HL-60 (cell line): ENCODE data around the gene KRTAP13-3.

ENCODE experiments used
- DNase-seq, 2 experiments: peaks; one replicate each; pipeline ENCODE4 v3.0.0-alpha.2; 2010 to 2020; ENCODE audit warnings: low read depth in 1 of 2, low spot score in 1 of 2
- H3K27ac ChIP-seq: fragments of 250-450 bp; sonication (Bioruptor Pico); replicated peaks from 2 replicates; pipeline ENCODE4 v1.5.1; 2020; ENCODE audit warnings: mild to moderate bottlenecking, moderate library complexity
- H3K27me3 ChIP-seq: fragments of 250-450 bp; sonication (Bioruptor Pico); 2 replicates; pipeline ENCODE4 v1.5.1; 2021; ENCODE audit warnings: mild to moderate bottlenecking, moderate library complexity; ENCODE audit not compliant: insufficient read depth, poor library complexity, severe bottlenecking
- H3K4me3 ChIP-seq: replicated peaks from 2 replicates; pipeline ENCODE4 v1.5.1; 2011; ENCODE audit warnings: mild to moderate bottlenecking, control low read depth, low read length; ENCODE audit not compliant: insufficient read depth
- GABPA ChIP-seq: IDR thresholded peaks from 2 replicates; pipeline ENCODE4 v1.6.1; 2012; ENCODE audit warnings: low read depth
- POLR2AphosphoS5 ChIP-seq: IDR thresholded peaks from 2 replicates; pipeline ENCODE4 v1.6.1; 2012; ENCODE audit warnings: low read depth
- SPI1 ChIP-seq: IDR thresholded peaks from 2 replicates; pipeline ENCODE4 v1.6.1; 2012; ENCODE audit warnings: low read depth, mild to moderate bottlenecking, borderline replicate concordance
- TF ChIP-seq, protein P1 (sequence below): IDR thresholded peaks from 2 replicates; pipeline ENCODE4 v1.6.1; 2012; ENCODE audit warnings: low read depth; ENCODE audit not compliant: insufficient replicate concordance
- TF ChIP-seq, protein P2 (sequence below): IDR thresholded peaks from one replicate; pipeline ENCODE4 v1.5.1; 2011; ENCODE audit warnings: low read length, control low read depth, inconsistent platforms; ENCODE audit not compliant: insufficient read depth

KRTAP13-3 gene

DNA sequence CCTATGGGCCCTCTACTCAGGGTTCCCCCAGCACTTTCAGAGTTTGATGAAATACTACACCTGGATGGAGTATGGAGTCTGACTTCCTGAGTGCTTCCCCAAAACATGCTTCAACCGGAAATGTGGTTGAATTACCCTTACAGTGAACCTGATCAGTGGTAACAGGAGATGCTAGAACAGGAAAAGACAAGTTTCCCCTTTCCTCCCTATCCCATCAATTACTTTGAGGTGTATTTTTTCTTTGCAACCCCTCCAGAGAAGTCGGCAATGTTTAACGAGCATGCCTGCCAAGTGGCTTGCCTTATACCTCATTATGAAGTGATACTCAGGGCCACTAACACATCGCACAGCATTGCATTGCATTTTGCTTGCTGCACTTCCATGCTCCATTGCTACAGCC is 21.3 kb upstream of the KRTAP13-3 start:
- H3K27me3 ChIP-seq = no peaks in the 10 kb centered on the region
- DNase-seq = no peak
- H3K4me3 ChIP-seq = no peak overlapping the region
- TF ChIP-seq, protein P1, sequence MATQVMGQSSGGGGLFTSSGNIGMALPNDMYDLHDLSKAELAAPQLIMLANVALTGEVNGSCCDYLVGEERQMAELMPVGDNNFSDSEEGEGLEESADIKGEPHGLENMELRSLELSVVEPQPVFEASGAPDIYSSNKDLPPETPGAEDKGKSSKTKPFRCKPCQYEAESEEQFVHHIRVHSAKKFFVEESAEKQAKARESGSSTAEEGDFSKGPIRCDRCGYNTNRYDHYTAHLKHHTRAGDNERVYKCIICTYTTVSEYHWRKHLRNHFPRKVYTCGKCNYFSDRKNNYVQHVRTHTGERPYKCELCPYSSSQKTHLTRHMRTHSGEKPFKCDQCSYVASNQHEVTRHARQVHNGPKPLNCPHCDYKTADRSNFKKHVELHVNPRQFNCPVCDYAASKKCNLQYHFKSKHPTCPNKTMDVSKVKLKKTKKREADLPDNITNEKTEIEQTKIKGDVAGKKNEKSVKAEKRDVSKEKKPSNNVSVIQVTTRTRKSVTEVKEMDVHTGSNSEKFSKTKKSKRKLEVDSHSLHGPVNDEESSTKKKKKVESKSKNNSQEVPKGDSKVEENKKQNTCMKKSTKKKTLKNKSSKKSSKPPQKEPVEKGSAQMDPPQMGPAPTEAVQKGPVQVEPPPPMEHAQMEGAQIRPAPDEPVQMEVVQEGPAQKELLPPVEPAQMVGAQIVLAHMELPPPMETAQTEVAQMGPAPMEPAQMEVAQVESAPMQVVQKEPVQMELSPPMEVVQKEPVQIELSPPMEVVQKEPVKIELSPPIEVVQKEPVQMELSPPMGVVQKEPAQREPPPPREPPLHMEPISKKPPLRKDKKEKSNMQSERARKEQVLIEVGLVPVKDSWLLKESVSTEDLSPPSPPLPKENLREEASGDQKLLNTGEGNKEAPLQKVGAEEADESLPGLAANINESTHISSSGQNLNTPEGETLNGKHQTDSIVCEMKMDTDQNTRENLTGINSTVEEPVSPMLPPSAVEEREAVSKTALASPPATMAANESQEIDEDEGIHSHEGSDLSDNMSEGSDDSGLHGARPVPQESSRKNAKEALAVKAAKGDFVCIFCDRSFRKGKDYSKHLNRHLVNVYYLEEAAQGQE = no peak
- TF ChIP-seq SPI1 = no peak
- TF ChIP-seq, protein P2, sequence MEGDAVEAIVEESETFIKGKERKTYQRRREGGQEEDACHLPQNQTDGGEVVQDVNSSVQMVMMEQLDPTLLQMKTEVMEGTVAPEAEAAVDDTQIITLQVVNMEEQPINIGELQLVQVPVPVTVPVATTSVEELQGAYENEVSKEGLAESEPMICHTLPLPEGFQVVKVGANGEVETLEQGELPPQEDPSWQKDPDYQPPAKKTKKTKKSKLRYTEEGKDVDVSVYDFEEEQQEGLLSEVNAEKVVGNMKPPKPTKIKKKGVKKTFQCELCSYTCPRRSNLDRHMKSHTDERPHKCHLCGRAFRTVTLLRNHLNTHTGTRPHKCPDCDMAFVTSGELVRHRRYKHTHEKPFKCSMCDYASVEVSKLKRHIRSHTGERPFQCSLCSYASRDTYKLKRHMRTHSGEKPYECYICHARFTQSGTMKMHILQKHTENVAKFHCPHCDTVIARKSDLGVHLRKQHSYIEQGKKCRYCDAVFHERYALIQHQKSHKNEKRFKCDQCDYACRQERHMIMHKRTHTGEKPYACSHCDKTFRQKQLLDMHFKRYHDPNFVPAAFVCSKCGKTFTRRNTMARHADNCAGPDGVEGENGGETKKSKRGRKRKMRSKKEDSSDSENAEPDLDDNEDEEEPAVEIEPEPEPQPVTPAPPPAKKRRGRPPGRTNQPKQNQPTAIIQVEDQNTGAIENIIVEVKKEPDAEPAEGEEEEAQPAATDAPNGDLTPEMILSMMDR = no peak
- no peak for TF ChIP-seq GABPA
- TF ChIP-seq POLR2AphosphoS5 = no peak
- H3K27ac ChIP-seq = no peak overlapping the region

DNA sequence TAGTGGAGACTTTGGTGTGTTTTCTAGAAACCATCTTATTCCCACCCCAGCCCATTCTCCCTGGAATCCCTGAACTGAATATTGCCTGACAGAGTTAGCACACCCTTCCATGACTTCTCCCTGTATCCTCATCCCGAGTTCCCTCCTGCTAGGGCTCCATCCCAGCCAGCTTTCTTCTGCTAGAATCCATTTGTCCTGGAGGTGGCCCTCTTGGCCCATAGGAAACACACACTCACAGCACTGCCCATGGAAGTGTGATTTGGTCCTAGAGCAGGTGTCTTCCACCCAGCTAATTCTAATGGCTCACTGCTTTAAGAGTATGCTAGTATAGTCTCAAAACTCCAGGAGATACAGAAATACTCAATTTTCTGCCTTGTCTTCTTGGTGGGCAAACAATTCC is 18.5 kb upstream of the KRTAP13-3 start:
- TF ChIP-seq, protein P2 = no peak
- TF ChIP-seq POLR2AphosphoS5 = no peak
- TF ChIP-seq, protein P1 = no peak
- no peak for TF ChIP-seq SPI1
- TF ChIP-seq GABPA = no peak
- Histone ChIP-seq H3K4me3 (no peak overlapping the region), H3K27ac (no peak overlapping the region), H3K27me3 (no peaks in the 10 kb centered on the region)
- DNase-seq = no peak

DNA sequence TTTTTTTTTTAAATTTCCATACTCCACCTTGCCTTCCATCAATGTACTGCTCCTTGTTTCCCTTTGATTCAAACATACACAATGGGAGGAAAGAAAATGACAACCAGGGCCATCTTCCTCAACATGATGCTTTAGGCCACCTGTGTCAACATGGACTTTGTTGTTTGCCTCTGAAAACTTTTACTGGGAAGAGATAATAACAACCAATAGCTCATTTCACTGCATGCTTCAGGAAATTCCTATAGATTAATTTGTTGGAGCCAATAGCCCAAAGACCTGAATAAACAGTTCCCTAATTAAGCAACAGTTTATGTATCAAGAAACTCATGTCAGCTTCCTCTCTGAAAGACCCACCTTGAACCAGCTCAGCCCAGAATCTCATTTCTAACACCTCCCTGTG is 17.5 kb upstream of the KRTAP13-3 start:
- H3K27me3 ChIP-seq = no peaks in the 10 kb centered on the region
- no peak for DNase-seq
- no peak overlapping the region for H3K27ac ChIP-seq
- TF ChIP-seq SPI1 (no peak), GABPA (no peak)
- TF ChIP-seq, protein P2 = no peak
- H3K4me3 ChIP-seq = no peak overlapping the region

DNA sequence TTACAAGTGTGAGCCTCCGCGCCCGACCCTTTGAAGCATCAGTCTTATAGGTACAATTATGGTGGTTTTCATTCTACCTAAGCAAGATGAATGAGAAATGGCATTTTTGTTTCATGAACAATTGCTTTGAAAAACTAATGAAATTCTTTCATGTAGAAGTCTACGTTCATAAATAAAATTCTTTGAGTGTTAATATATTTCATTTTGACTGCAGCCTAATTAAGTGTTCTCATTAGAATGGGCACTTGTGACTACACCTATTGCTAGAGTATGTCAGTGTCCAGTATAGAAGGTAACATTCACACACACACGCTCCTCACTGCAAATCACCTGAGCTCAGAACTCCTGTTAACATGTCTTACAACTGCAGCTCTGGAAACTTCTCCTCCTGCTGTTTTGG is 14.2 kb upstream of the KRTAP13-3 start, which contains the start of gene KRTAP15-1:
Gene KRTAP15-1, plus strand, starts transcription at position 301 of the 400 bp plus-strand sequence. Its CDS starts 53 bp downstream, at position 354.
- TF ChIP-seq POLR2AphosphoS5 = no peak
- no peaks in the 10 kb centered on the region for H3K27me3 ChIP-seq

More for the DNA sequence above, 14.2 kb upstream of the KRTAP13-3 start, which contains the start of gene KRTAP15-1:
- Histone ChIP-seq H3K27ac (no peak within 1 kb of the TSS), H3K4me3 (no peak within 1 kb of the TSS)
- no peak for DNase-seq
